Gastroesophageal sphincter (tissue), 3 donors: ENCODE measurements around the gene TCF7L1.

Experiments
- CTCF ChIP-seq, 4 experiments: fragments of 200-600 bp in 2 of 4; fragments of 450-650 bp in 2 of 4; sonication (generic) in 1 of 4; IDR thresholded peaks; one replicate each; pipeline ENCODE4 v1.5.1; 2017 to 2019; ENCODE audit warnings: antibody characterized with exemption in 4 of 4, mild to moderate bottlenecking in 2 of 4, moderate library complexity in 2 of 4
- POLR2A ChIP-seq, 2 donors: fragments of 450-650 bp; IDR thresholded peaks; one replicate each; pipeline ENCODE4 v1.6.1; 2017; ENCODE audit warnings: antibody characterized with exemption in 2 of 2, mild to moderate bottlenecking in 2 of 2, moderate library complexity in 1 of 2
- POLR2AphosphoS5 ChIP-seq: sonication (generic); formaldehyde crosslinking; IDR thresholded peaks from one replicate; pipeline ENCODE4 v1.6.1; 2017; ENCODE audit warnings: antibody characterized with exemption

GRCh38 chr2:85187069-85187468 lies 53.9 kb downstream of the TCF7L1 start:
- TF ChIP-seq CTCF (IDR thresholded peaks at IDR 0.05) (no peak), POLR2A (IDR thresholded peaks at IDR 0.05) (no peak), POLR2AphosphoS5 (no peak)
